GM21367 (cell line): ENCODE data around the gene GJD3.

Experiments
- ATAC-seq: cut with Tn5 transposase; IDR thresholded peaks from one replicate; pipeline ENCODE4 v1.9.1; 2021; ENCODE audit not compliant: unreplicated experiment

GJD3 gene

GRCh38 chr17:40340880-40341807 is 23.4 kb downstream of the GJD3 start:
- ATAC-seq = peak; percentile 50

DNA sequence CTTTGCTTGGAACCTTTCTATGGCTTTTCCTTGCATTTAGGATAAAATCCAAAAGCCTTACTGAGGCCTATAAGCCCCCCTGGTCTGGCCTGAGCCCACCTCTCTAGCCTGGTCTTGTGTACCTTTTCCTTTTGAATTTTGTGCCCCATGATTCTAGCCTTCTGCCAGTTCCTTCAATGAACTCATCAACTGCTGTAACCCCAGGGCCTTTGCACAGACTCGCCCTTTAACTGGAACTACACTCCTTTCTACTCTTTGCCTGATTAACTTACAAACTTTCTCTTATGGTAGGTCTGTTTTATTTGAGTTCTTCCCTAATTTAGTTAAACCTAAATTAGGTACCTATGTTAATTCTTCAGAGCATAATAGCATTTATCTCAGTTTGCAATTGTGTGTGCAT is 24.2 kb downstream of the GJD3 start:
- ATAC-seq = no peak

DNA sequence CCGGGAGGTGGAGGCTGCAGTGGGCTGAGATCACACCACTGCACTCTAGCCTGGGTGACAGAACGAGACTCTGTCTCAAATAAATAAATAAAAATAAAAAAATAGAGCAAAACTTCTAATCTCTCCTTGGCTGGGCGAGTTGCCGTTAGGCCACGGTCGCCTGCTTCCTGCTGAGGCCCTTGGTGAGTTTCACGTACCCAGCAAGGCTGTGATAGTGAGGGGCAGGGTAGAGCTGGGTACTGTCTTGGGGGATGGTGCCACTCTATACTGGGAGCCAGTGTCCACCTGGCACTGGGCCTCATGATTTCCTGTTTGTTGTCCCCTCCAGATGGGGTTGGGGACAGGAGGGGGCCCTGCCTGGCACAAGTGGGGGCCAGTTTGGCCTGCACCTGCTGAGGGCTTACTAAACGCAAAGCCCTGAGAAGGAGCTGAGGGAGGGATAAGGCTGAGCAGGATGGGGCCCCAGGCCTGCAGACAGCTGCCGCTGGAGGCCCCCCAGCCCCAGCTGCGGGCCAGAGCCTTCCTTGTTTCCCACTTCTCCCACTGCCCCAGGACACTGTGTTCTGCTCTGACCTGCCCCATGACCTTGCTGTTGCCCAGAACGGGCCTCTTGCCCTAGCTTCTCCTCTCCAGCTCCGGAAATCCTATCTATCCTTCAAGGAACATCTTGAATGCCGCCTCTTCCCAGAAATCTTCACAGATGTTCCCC is 25.4 kb downstream of the GJD3 start:
- ATAC-seq = no peak

- no peak for ATAC-seq
These were observed 26.5 kb downstream of the GJD3 start for GRCh38 chr17:40338058-40338457.

- no peak for ATAC-seq
These were observed 27.2 kb downstream of the GJD3 start for GRCh38 chr17:40337351-40337750.

- ATAC-seq = no peak
These were observed 28.9 kb downstream of the GJD3 start for GRCh38 chr17:40335620-40336019.

DNA sequence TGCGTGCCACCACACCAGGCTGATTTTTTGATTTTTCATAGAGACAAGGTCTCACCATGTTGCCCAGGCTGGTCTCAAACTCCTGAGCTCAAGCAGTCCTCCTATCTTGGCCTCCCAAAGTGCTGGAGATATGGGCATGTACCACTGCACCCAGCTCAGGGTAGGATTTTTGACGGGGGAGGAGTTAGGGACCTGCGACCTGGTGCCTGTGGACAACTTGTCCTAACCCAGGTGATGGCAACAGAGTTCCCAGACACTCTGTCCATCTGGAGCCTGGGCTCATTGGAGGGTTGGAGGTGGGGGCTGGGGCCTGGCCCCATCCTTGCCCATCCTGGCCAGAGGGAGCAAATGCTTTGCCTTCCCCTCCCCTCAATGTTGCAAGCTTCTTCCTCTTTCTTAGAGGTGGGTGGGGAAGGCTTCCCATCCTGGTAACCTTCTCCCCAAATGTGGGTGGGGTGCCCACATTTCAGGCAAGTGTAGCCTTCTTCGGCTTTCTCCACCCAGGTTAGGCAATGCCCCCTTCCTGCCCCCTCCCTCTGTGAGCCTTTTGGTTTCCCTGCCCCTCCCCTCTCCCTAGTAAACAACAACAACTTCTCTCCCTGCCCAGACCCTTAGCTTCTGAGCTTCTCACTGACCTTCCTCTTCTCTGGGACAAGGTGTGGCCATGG is 30.6 kb downstream of the GJD3 start:
- no peak for ATAC-seq

DNA sequence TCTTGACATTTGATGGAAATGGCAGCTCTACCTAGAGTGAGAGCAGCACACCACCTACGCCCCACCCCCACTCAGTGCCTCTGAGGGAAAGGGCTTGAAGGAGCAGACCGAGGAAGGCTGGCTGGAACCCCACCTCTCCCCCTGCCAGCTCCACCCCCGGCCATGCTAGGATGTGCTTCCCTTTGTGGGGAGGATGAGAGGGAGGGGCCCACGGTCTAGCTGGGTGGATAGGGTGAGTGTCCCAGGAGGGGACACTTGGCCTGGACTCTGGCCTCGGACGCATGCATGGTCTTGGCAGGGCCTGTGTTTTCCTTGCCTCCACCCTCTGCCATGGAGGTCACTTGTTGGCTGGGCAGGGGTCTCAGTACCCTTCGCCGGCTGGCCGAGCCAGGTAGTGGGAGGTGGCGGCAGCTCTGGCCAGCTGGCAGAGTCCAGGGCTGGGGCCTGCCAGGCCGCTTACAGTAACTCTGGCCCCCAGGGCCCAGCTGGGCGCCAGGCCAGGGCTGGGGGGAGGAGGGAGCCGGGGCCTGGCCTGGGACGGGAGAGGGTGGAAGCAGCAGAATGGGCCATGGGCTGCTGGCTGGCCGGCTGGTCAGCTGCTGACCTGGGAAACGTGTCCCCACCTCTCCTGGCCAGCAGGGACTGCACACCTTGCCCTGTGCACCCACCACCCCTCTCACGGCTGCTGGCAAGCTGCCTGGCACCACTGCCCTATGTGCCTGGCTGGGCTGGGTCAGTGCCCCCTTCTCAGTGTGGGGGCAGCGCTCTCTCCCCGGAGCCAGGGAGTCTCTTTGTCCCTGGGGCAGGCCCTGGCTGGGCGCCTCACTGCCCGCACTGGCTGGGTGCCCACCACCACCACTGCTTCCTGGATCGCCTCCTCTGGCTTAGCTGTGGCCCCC is 32.5 kb downstream of the GJD3 start:
- no peak for ATAC-seq

DNA sequence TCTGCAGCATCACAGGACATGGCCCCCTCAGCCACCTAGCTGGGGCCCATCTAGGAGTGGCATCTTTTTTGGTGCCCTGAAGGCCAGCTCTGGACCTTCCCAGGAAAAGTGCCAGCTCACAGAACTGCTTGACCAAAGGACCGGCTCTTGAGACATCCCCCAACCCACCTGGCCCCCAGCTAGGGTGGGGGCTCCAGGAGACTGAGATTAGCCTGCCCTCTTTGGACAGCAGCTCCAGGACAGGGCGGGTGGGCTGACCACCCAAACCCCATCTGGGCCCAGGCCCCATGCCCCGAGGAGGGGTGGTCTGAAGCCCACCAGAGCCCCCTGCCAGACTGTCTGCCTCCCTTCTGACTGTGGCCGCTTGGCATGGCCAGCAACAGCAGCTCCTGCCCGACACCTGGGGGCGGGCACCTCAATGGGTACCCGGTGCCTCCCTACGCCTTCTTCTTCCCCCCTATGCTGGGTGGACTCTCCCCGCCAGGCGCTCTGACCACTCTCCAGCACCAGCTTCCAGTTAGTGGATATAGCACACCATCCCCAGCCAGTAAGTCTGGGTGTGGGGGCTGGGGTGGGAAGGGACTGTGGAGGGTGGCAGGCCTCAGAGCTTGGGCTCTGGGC is 33.6 kb downstream of the GJD3 start:
- ATAC-seq = no peak

- ATAC-seq = no peak
These were observed 34.4 kb downstream of the GJD3 start for GRCh38 chr17:40329839-40330794.

DNA sequence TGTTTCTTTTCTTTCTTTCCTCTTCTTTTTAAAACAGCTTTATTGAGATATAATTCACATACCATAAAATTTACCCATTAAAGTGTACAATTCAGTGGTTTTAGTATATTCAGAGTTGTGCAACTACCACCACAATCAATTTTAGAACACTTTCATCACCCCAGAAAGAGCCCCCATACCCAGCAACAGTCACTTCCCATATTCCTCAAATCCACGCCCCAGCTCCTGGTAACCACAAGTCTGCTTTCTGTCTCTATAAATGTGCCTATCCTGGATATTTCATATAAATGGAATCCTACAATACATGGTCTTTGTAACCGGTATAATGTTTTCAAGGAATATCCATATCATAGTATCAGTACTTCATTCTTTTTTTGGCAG is 36.2 kb downstream of the GJD3 start:
- ATAC-seq = no peak

- ATAC-seq = no peak
These were observed 36.7 kb downstream of the GJD3 start for GRCh38 chr17:40327735-40328385.

- no peak for ATAC-seq
These were observed 37.2 kb downstream of the GJD3 start for GRCh38 chr17:40327244-40327729.

DNA sequence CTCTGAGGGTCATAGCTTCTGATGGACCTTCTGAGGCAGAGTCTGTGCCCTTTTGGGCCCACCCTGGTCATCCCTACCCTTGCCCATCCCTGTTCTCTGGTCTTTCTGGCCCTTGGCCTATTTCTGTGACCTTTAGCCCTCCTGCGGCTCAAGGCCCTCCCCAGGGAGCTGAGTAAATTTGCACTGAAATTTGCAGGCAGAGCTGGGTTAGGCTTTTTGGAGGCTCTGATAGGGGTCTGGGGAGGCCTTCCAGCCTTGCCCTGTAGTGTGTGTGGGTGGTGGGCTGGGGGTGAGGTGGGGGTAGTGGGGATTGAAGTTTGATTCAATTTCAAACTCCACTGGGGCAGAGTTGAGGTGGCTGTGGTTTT is 37.7 kb downstream of the GJD3 start:
- ATAC-seq = no peak

DNA sequence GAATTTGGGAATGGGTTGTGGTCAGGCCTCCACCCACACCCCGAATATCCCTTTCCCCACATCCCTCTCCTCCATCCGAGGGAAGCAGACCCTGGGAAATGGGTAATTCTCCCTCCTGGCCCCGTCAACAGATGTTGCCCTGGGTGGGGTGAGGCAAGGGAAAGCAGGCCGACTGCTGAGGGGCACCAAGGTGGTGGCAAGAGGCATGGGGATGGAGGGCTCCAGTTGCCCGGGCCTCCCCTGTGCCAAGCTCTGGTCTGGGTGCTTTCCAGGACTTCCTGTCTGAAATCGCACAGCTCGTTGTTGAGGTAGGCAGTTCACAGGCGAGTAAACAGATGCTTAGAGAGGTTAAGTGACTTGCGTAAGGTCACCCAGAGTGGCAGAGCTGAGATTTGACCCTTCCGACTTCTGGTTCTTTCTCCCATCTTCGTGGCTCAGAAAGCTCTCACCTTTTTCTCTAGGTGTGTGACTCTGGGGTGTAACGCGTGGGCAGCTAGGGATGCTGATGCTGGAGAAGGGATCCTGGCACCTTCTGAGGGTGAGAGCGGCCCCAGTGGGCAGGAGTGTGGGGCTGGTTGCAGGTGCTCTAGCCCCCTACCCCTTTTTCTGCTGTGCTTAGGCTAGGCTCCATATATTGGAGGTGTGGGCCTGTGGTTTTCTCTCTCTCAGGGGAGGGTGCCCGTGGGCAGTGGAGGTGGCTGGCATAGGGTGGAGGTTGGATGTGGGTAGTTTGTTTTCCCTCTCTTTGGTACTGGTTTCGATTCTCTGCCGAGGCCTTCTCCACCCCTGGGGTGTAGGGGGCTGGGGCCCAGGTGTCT is 38.3 kb downstream of the GJD3 start:
- no peak for ATAC-seq

GRCh38 chr17:40325156-40326013 is 39.2 kb downstream of the GJD3 start:
- no peak for ATAC-seq
